AG10803 (cell line): ENCODE results near the gene CALM1.

ENCODE experiments used
- DNase-seq: peaks from one replicate; pipeline ENCODE4 v3.0.0; 2010; ENCODE audit warnings: low read depth
- H3K4me3 ChIP-seq: 2 replicates; pipeline ENCODE4 v1.5.1; 2011; ENCODE audit warnings: mild to moderate bottlenecking, low read length, control low read depth
- TF ChIP-seq, protein P1 (sequence below): conservative IDR thresholded peaks from 2 replicates; pipeline ENCODE4 v1.5.1; 2011; ENCODE audit warnings: mild to moderate bottlenecking, low read length, control low read depth, inconsistent platforms

The CALM1 gene

GRCh38 chr14:90421632-90422020 lies 24.8 kb downstream of the CALM1 start:
- H3K4me3 ChIP-seq: no peak overlapping the region
- TF ChIP-seq, protein P1, sequence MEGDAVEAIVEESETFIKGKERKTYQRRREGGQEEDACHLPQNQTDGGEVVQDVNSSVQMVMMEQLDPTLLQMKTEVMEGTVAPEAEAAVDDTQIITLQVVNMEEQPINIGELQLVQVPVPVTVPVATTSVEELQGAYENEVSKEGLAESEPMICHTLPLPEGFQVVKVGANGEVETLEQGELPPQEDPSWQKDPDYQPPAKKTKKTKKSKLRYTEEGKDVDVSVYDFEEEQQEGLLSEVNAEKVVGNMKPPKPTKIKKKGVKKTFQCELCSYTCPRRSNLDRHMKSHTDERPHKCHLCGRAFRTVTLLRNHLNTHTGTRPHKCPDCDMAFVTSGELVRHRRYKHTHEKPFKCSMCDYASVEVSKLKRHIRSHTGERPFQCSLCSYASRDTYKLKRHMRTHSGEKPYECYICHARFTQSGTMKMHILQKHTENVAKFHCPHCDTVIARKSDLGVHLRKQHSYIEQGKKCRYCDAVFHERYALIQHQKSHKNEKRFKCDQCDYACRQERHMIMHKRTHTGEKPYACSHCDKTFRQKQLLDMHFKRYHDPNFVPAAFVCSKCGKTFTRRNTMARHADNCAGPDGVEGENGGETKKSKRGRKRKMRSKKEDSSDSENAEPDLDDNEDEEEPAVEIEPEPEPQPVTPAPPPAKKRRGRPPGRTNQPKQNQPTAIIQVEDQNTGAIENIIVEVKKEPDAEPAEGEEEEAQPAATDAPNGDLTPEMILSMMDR: no peak
- DNase-seq: no peak

DNA sequence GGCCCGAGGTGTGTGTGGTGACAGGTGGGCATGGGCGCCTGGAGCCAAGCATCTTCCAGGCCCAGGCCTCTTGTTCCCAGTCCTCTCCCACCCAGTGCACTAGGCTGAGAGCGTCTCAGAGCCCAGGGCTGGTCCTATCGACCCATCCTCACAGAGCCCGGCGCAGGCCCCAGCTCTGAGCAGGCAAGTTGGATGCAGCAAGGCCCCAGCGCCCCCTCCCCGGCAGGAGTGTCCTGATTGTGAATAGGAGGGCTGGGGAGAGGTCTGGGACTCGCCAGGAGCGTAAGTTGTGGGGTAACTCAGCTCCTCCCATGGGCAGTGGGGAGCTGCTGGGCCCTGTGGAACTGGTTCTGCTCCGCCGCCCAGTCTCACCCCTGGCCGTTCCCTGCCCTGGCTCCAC lies 26.3 kb downstream of the CALM1 start:
- DNase-seq: no peak
- TF ChIP-seq, protein P1: no peak
- no peak overlapping the region for H3K4me3 ChIP-seq

DNA sequence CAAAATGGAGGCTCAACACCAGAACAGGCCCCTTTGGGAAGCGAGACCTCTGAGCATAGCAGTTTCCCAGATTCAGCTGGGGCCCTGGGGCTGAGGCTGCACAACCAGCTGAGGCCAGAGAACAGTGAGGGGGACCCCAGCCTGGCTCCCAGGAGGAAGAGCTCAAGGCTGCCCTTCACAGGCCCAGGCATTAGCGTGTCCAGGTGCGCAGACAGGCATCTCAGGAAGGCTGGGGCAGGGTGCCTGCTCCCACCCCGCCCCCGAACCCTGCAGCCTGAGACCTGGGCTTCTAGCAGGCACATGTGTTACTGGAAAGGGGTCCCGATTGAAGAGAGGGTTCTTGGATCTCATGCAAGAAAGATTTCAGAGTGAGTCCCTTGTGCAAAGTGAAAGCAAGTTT lies 27.2 kb downstream of the CALM1 start:
- no peak overlapping the region for H3K4me3 ChIP-seq
- TF ChIP-seq, protein P1: no peak
- DNase-seq: no peak

DNA sequence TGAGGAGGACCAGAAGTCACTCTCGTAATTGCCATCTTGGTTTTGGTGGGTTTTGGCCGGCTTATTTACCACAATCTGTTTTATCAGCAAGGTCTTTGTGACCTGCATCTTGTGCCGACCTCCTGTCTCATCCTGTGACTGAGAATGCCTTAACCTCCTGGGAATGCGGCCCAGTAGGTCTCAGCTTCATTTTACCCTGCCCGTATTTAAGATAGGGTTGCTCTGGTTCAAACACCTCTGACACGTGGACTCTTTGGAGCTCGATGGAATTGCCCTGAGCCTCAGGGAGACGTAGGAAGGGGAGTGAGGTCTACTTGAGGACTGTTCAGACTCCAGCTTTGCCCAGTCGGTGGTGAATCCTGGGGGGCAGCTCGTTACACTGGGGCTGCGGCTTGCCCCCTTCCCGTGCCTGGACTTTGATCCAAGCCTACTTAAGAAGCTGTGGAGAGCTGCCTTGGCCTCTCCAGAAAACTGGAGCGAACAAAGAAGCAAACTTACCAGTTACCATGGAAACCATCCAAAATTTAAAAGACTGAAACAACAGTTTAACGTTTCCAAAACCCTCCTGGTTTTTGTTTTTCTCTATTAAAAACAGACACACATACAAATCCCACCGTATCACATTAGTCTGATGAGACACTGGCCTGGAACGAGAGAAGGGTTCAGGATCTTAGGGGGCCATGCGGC lies 28.0 kb downstream of the CALM1 start:
- TF ChIP-seq, protein P1: no peak

DNA sequence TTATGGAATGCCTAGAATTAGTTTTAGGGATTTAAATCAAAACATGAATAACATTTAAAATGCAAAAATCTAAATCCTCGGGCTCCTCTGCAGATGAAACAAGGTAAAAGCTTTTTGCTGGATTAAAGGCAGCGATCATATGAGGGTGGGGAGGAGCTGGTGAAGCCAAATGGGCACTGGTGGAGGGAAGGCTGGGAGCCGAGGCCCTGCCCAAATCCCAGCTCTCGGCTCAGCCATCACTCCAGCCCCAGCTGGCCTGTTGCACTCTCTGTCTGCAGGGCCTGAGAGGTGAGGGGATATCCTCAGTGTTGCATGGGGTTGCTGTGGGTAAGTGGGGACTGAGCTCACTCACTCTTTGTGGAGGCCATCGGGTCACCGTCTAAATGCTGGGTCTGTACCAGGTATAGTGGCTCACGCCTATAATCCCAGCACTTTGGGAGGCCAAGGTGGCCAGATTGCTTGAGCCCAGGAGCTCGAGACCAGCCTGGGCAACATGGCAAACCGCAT lies 28.6 kb downstream of the CALM1 start:
- no peak overlapping the region for H3K4me3 ChIP-seq
- TF ChIP-seq, protein P1: no peak
- DNase-seq: no peak

More for the DNA sequence above, 28.0 kb downstream of the CALM1 start:
- no peak overlapping the region for H3K4me3 ChIP-seq
- DNase-seq: no peak

GRCh38 chr14:90426031-90426540 lies 29.3 kb downstream of the CALM1 start:
- no peak for DNase-seq
- no peak overlapping the region for H3K4me3 ChIP-seq
- TF ChIP-seq, protein P1: no peak

- DNase-seq: no peak
- TF ChIP-seq, protein P1: no peak
- H3K4me3 ChIP-seq: no peak overlapping the region
Observed at GRCh38 chr14:90426663-90427062, 29.8 kb downstream of the CALM1 start.
